K562 treated with DMSO at 1 percent for 4 hours (cell line): ENCODE measurements around the gene ACP5. TPM values are rescaled to one million over a fixed set of nuclear protein-coding genes. Genes with fewer than 3 reads are reported as not detected.

Source experiments
- total RNA-seq: library from RNA; unstranded; fragments of 300-600 nt; gene quantifications from 2 replicates; pipeline ENCODE4 v1.2.3, GENCODE V29; 2022; ENCODE audit not compliant: insufficient read depth

The ACP5 gene
- total RNA-seq: 117 and 159 TPM in 2 replicates

GRCh38 chr19:11577451-11578257, at the start of gene ACP5:
ACP5 (minus strand) TSS chr19:11577645; CDS start chr19:11577317, 328 bp downstream.

GRCh38 chr19:11597202-11598102, 20.0 kb upstream of the ACP5 start, which contains the start of gene ZNF627:
ZNF627 (plus strand) TSS chr19:11597483; CDS start chr19:11597628, 145 bp downstream.

GRCh38 chr19:11558881-11559828, 18.3 kb downstream of the ACP5 start, which contains the start of gene ELOF1:
ELOF1 (minus strand) TSS chr19:11559230; CDS start chr19:11554347, 4,883 bp downstream.

GRCh38 chr19:11538232-11539036, 39.0 kb downstream of the ACP5 start, which contains the start of gene CNN1:
CNN1 (plus strand) TSS chr19:11538851; CDS start chr19:11538928, 77 bp downstream.

GRCh38 chr19:11528551-11529341, 48.7 kb downstream of the ACP5 start, which contains the start of gene ECSIT:
ECSIT (minus strand) TSS chr19:11529134; CDS start chr19:11519170, 9,964 bp downstream.

Other genes starting within 250 kb of the ACP5 start
- gene RAB3D, start 238.0 kb downstream of the ACP5 start, total RNA-seq: 1.4 and 3.0 TPM in 2 replicates
- gene TMEM205, start 231.4 kb downstream of the ACP5 start, total RNA-seq: 49.9 and 65.9 TPM in 2 replicates
- 5.7 and 8.9 TPM in 2 replicates for gene CCDC159, start 231.1 kb downstream of the ACP5 start, total RNA-seq
- 25.5 and 33.4 TPM in 2 replicates for gene PLPPR2, start 222.2 kb downstream of the ACP5 start, total RNA-seq
- 2.2 and 2.7 TPM in 2 replicates for gene SWSAP1, start 203.0 kb downstream of the ACP5 start, total RNA-seq
- gene EPOR, start 193.3 kb downstream of the ACP5 start, total RNA-seq: 7.4 and 8.7 TPM in 2 replicates
- 1.1 and 1.6 TPM in 2 replicates for gene RGL3, start 158.3 kb downstream of the ACP5 start, total RNA-seq
- not detected in 2 replicates for gene ODAD3, start 142.5 kb downstream of the ACP5 start, total RNA-seq
- gene PRKCSH, start 142.0 kb downstream of the ACP5 start, total RNA-seq: 335 and 345 TPM in 2 replicates
- gene ELAVL3, start 96.6 kb downstream of the ACP5 start, total RNA-seq: not detected in 2 replicates
- gene ZNF653, start 71.8 kb downstream of the ACP5 start, total RNA-seq: 8.6 and 10.1 TPM in 2 replicates
- 51.6 and 62.6 TPM in 2 replicates for gene ECSIT, start 48.5 kb downstream of the ACP5 start, total RNA-seq
- 8.6 and 11.5 TPM in 2 replicates for gene CNN1, start 38.8 kb downstream of the ACP5 start, total RNA-seq
- 119 and 127 TPM in 2 replicates for gene ELOF1, start 18.4 kb downstream of the ACP5 start, total RNA-seq
- 9.3 and 10.1 TPM in 2 replicates for gene ZNF627, start 19.8 kb upstream of the ACP5 start, total RNA-seq
- 11.9 and 15.0 TPM in 2 replicates for gene ZNF823, start 161.3 kb upstream of the ACP5 start, total RNA-seq
- gene ZNF441, start 189.4 kb upstream of the ACP5 start, total RNA-seq: 2.7 and 3.1 TPM in 2 replicates
- gene ZNF491, start 220.9 kb upstream of the ACP5 start, total RNA-seq: 0.33 TPM in 1 of 2 replicates, not detected in the other
- gene ZNF440, start 236.6 kb upstream of the ACP5 start, total RNA-seq: 6.1 and 7.3 TPM in 2 replicates